ENCODE measurements around the gene CSRNP2.

DNA sequence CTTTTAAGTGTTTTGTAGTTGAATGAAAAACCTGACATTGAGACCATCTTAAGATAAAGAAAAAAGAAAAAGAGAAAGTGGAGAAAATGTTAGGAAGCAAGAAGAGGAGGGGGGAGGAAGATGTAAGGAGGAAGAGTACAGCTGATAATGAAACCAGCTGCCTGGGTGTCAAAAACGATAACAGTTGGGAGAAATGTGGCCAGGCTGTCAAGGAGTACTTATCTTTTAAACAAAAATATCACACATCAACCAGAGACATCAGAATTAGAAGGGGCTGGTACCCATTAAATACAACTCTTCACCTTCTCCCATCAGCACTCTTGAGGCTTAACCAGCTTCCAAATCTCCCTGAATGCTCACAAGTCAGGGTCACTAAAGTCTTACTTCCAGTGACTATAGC is 61.7 kb downstream of the CSRNP2 start:
- TF ChIP-seq, protein P1, sequence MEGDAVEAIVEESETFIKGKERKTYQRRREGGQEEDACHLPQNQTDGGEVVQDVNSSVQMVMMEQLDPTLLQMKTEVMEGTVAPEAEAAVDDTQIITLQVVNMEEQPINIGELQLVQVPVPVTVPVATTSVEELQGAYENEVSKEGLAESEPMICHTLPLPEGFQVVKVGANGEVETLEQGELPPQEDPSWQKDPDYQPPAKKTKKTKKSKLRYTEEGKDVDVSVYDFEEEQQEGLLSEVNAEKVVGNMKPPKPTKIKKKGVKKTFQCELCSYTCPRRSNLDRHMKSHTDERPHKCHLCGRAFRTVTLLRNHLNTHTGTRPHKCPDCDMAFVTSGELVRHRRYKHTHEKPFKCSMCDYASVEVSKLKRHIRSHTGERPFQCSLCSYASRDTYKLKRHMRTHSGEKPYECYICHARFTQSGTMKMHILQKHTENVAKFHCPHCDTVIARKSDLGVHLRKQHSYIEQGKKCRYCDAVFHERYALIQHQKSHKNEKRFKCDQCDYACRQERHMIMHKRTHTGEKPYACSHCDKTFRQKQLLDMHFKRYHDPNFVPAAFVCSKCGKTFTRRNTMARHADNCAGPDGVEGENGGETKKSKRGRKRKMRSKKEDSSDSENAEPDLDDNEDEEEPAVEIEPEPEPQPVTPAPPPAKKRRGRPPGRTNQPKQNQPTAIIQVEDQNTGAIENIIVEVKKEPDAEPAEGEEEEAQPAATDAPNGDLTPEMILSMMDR (IDR thresholded peaks at IDR 0.05), result no peak
- TF ChIP-seq ZFX (IDR thresholded peaks at IDR 0.05; ENCODE audit: borderline replicate concordance), result no peak

Measured in 22Rv1 (cell line).